NCI-H345 treated with DMSO at 0.1 percent for 48 hours (cell line): ENCODE measurements around the gene GRAMD4.
"Not testable (repeated sequence)": the region's sequence is repeated elsewhere in the genome, so short reads cannot be mapped to it uniquely, and the experiment has no call there.

Experiments
- DNase-seq: peaks from one replicate; lab custom pipeline; 2025; ENCODE audit not compliant: unreplicated experiment; lab: John Stamatoyannopoulos, UW

The GRAMD4 gene

GRCh38 chr22:46619240-46619829 lies 851 bp upstream of the GRAMD4 start:
- DNase-seq, result no peak

GRCh38 chr22:46620588-46621242 lies 529 bp downstream of the GRAMD4 start:
- no peak for DNase-seq

- not testable (repeated sequence) for DNase-seq
Observed at GRCh38 chr22:46621243-46621930, 1.2 kb downstream of the GRAMD4 start.

- no peak for DNase-seq
Observed at GRCh38 chr22:46622081-46622521, 1.9 kb downstream of the GRAMD4 start.

- DNase-seq, result no peak
Observed at GRCh38 chr22:46625113-46625842, 5.1 kb downstream of the GRAMD4 start.

GRCh38 chr22:46625843-46626349 lies 5.7 kb downstream of the GRAMD4 start:
- no peak for DNase-seq

GRCh38 chr22:46626356-46626755 lies 6.2 kb downstream of the GRAMD4 start:
- no peak for DNase-seq

GRCh38 chr22:46626911-46627805 lies 7.0 kb downstream of the GRAMD4 start:
- no peak for DNase-seq

GRCh38 chr22:46627806-46628482 lies 7.8 kb downstream of the GRAMD4 start:
- no peak for DNase-seq

GRCh38 chr22:46628756-46629155 lies 8.6 kb downstream of the GRAMD4 start:
- DNase-seq, result no peak

- DNase-seq, result no peak
Observed at GRCh38 chr22:46629291-46629690, 9.1 kb downstream of the GRAMD4 start.

- no peak for DNase-seq
Observed at GRCh38 chr22:46631113-46631512, 10.9 kb downstream of the GRAMD4 start.

GRCh38 chr22:46632646-46633249 lies 12.6 kb downstream of the GRAMD4 start:
- DNase-seq, result no peak

- no peak for DNase-seq
Observed at GRCh38 chr22:46633334-46633890, 13.2 kb downstream of the GRAMD4 start.

GRCh38 chr22:46634011-46634699 lies 14.0 kb downstream of the GRAMD4 start:
- no peak for DNase-seq

GRCh38 chr22:46634973-46635685 lies 14.9 kb downstream of the GRAMD4 start:
- not testable (repeated sequence) for DNase-seq

- DNase-seq, result no peak
Observed at GRCh38 chr22:46635756-46636155, 15.6 kb downstream of the GRAMD4 start.
